Right renal cortex interstitium (tissue), 3 donors: ENCODE data around the gene TMEM154. TPM values are rescaled to one million over a fixed set of nuclear protein-coding genes. Genes with fewer than 3 reads are reported as not detected.

Source experiments
- DNase-seq, 3 donors: peaks; one replicate each; pipeline ENCODE4 v3.0.0-alpha.2; 2013; ENCODE audit warnings: low read depth in 3 of 3, low spot score in 2 of 3
- polyA plus RNA-seq, 3 donors: library from polyadenylated mRNA; unstranded; fragments of 120-200 nt; gene quantifications; one replicate each; pipeline ENCODE4 v1.2.1, GENCODE V29; 2013; ENCODE audit not compliant: insufficient read length in 3 of 3

The TMEM154 gene
- polyA plus RNA-seq, 3 donors: 0.64 to 1.4 (median 0.72) TPM

- no peak for DNase-seq
Measured at GRCh38 chr4:152601156-152601555, 78.6 kb downstream of the TMEM154 start.

GRCh38 chr4:152599636-152600035 is 80.2 kb downstream of the TMEM154 start:
- DNase-seq: no peak

- DNase-seq: no peak
Measured at GRCh38 chr4:152599095-152599494, 80.7 kb downstream of the TMEM154 start.

GRCh38 chr4:152598454-152598853 is 81.3 kb downstream of the TMEM154 start:
- DNase-seq: no peak

GRCh38 chr4:152594978-152595925 is 84.5 kb downstream of the TMEM154 start:
- no peak for DNase-seq

GRCh38 chr4:152594057-152594456 is 85.7 kb downstream of the TMEM154 start:
- DNase-seq: no peak

GRCh38 chr4:152591876-152592275 is 87.9 kb downstream of the TMEM154 start:
- no peak for DNase-seq

GRCh38 chr4:152591396-152591795 is 88.4 kb downstream of the TMEM154 start:
- no peak for DNase-seq

- DNase-seq: no peak
Measured at GRCh38 chr4:152590179-152591031, 89.4 kb downstream of the TMEM154 start.

GRCh38 chr4:152588869-152589268 is 90.9 kb downstream of the TMEM154 start:
- DNase-seq: no peak

GRCh38 chr4:152587127-152587526 is 92.7 kb downstream of the TMEM154 start:
- no peak for DNase-seq

GRCh38 chr4:152586668-152587067 is 93.1 kb downstream of the TMEM154 start:
- DNase-seq: no peak

GRCh38 chr4:152585023-152585441 is 94.8 kb downstream of the TMEM154 start:
- no peak for DNase-seq

- no peak for DNase-seq
Measured at GRCh38 chr4:152581536-152582160, 98.1 kb downstream of the TMEM154 start.

- DNase-seq: no peak
Measured at GRCh38 chr4:152579916-152580315, 99.9 kb downstream of the TMEM154 start.

GRCh38 chr4:152579107-152579764 is 100.6 kb downstream of the TMEM154 start:
- DNase-seq: no peak

GRCh38 chr4:152578670-152579069 is 101.1 kb downstream of the TMEM154 start:
- DNase-seq: no peak

GRCh38 chr4:152577708-152578396 is 101.9 kb downstream of the TMEM154 start:
- no peak for DNase-seq

- no peak for DNase-seq
Measured at GRCh38 chr4:152575533-152575932, 104.3 kb downstream of the TMEM154 start.

- no peak for DNase-seq
Measured at GRCh38 chr4:152573861-152574260, 105.9 kb downstream of the TMEM154 start.
